Mucosa of descending colon (tissue), 3 donors: Measurements from ENCODE around the gene SLC1A7. TPM values are rescaled to one million over a fixed set of nuclear protein-coding genes. Genes with fewer than 3 reads are reported as not detected.

Source experiments
- ATAC-seq: fragments of 200-7000 bp; cut with Tn5 transposase; one replicate; pipeline ENCODE4 v1.9.1; 2020; ENCODE audit warnings: mild to moderate bottlenecking, moderate library complexity
- DNase-seq, 3 donors: peaks; one replicate each; pipeline ENCODE4 v3.0.0-alpha.2; 2020
- H3K36me3 ChIP-seq: fragments of 200-600 bp; one replicate; pipeline ENCODE4 v1.8.0; 2021; ENCODE audit warnings: low read depth, mild to moderate bottlenecking
- H3K4me1 ChIP-seq: fragments of 200-600 bp; one replicate; pipeline ENCODE4 v1.8.0; 2021; ENCODE audit warnings: low read depth, mild to moderate bottlenecking
- H3K4me3 ChIP-seq: fragments of 200-600 bp; one replicate; pipeline ENCODE4 v1.8.0; 2021; ENCODE audit warnings: mild to moderate bottlenecking
- H3K9me3 ChIP-seq: fragments of 200-600 bp; one replicate; pipeline ENCODE4 v1.8.0; 2021; ENCODE audit warnings: mild to moderate bottlenecking
- intact Hi-C, 2 donors: fragments of 100-400 bp; cut with DNase I in 1 of 2; cut with micrococcal nuclease in 1 of 2; formaldehyde crosslinking; loops; one replicate each; pipeline versions ENCODE4 v1.11.0 to v1.11.1; 2022; cut with DNase I, micrococcal nuclease
- total RNA-seq, 3 donors: library from RNA; stranded (reverse); fragmentation: NEBNext Ultra II Directional in 2 of 3; extraction: Animal tissue kit (Norgen Biotek cat#: 25700) in 2 of 3; gene quantifications; one replicate each; pipeline versions ENCODE4 v1.2.1 to v1.2.4, GENCODE V29; 2021 to 2023
- TF ChIP-seq, protein P1 (sequence below): fragments of 200-600 bp; IDR thresholded peaks from one replicate; pipeline ENCODE4 v1.8.0; 2022; ENCODE audit warnings: antibody characterized with exemption, mild to moderate bottlenecking
- donor health status: DM: no; HTN: no; CAD: no; lungs with moderate emphysema.
- donor health status: DM: no; HTN: no; CAD: no.
- donor health status: DM: no; HTN: yes; CAD: no.

Gene SLC1A7
- total RNA-seq, 3 donors from 2014 or later: 0.72 to 0.98 (median 0.93) TPM

DNA sequence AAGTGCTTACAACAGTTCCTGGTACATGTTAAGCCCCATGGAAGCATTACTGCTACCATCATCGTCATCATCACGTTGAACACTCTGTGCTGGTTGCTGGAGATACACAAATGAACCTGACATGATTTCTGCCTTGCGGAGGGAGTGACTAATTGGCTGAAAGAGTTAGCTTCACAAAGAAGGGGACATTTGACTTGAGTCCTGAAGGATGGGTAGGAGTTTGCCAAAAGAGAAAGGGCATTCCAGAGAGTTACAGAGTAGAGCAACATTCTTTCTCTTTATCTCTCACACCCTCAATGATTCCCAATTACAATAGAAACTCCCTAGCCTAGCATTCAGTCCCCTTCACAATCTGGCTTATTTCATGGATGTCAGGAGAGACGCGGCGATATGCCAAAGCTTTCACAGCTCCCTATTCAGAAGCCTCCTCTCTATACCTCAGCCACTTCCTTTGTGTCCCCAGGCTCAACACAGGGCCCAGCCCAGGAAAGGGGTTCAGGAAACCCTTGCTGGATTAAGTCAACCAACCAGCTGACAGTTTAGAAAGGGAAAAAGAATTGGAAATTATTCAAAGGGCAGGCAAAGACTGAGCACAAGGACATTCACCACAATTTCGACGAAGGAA lies 38.0 kb downstream of the SLC1A7 start:
- Histone ChIP-seq H3K4me1 (no peaks in the 10 kb centered on the region), H3K36me3 (no peaks in the 10 kb centered on the region), H3K4me3 (no peak overlapping the region), H3K9me3 (no peaks in the 10 kb centered on the region)
- TF ChIP-seq, protein P1, sequence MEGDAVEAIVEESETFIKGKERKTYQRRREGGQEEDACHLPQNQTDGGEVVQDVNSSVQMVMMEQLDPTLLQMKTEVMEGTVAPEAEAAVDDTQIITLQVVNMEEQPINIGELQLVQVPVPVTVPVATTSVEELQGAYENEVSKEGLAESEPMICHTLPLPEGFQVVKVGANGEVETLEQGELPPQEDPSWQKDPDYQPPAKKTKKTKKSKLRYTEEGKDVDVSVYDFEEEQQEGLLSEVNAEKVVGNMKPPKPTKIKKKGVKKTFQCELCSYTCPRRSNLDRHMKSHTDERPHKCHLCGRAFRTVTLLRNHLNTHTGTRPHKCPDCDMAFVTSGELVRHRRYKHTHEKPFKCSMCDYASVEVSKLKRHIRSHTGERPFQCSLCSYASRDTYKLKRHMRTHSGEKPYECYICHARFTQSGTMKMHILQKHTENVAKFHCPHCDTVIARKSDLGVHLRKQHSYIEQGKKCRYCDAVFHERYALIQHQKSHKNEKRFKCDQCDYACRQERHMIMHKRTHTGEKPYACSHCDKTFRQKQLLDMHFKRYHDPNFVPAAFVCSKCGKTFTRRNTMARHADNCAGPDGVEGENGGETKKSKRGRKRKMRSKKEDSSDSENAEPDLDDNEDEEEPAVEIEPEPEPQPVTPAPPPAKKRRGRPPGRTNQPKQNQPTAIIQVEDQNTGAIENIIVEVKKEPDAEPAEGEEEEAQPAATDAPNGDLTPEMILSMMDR: no peak
- no peak for DNase-seq
- ATAC-seq: no peak
- intact Hi-C loops: no loop called here

DNA sequence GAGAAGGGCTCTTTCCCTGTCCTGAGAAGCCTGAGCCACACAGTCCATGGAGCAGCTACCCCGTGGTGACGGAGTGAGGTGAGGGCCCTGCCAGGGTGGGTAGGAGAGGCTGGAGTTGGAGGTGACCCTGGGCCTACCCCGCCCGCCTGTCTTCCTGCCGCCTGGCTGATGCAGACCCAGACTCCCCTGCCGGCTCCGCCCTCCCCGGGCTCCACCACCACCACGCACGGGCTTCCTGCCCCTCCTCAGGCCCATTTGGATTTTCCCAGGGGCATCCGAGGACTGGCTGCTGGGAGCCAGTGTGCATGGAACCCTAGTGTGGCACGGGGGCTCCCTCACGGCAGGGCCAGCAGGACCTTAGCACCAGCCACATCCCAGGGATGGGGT lies 47.9 kb downstream of the SLC1A7 start:
- TF ChIP-seq, protein P1: no peak
- ATAC-seq: no peak
- H3K9me3 ChIP-seq: peaks cover 3% of the 10 kb centered on the region
- peaks cover 7% of the 10 kb centered on the region for H3K4me1 ChIP-seq
- no peak overlapping the region for H3K4me3 ChIP-seq
- no peaks in the 10 kb centered on the region for H3K36me3 ChIP-seq
- intact Hi-C loops: no loop called here
- DNase-seq: no peak

DNA sequence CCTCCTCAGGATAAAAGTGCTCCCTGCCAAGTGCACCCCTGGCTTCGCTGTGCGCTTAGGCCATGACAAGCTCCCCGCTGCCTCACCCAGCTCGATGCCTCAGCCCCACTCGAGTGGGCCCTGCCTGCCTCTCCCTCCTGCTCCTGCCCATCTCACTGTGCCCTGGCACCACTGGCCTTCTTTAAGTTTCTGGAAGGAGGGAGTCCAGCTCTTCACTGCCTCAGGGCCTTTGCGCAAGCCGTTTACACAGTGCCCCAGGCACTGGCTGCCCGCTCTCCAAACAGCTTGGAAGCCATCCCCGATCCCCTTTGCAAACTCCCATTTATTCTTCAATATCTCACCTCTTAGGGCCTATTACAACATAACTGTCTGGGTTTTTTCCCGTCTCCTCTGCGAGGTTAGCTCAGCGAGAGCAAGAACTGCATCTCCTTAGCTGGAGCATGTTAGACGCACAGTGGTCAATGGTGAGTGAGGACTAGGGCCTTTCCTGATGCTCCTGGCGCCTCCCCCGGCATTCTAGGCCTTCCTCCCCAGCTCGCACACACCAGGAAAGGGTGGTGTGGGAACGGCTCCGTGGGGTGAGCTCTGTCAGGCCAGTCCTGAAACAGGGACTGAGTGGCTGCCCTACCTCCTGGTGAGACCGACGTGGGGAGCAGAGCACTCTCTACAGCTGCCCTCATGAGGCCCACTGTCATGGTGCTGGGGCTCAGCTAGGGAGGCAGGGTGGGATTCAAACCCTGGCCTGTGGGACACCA lies 48.5 kb downstream of the SLC1A7 start:
- Histone ChIP-seq H3K4me3 (no peak overlapping the region), H3K9me3 (peaks cover 3% of the 10 kb centered on the region), H3K4me1 (peaks cover 11% of the 10 kb centered on the region), H3K36me3 (no peaks in the 10 kb centered on the region)
- no peak for ATAC-seq
- intact Hi-C loops: no loop called here
- TF ChIP-seq, protein P1: no peak
- DNase-seq: no peak

DNA sequence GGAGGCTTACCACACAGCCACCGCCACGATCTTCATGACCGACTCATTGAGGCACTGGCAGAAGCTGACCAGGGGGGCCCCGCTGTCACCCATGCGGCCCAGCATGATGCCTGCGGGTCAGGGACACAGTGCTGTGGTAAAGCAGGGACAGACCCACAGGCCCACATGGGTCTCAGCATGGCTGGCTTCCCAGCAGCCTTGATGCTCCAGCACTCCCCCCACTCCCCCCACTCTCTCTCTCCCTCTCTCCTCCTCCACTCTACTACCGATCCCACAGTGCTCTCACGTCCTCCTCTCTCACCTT lies 49.0 kb downstream of the SLC1A7 start:
- Histone ChIP-seq H3K9me3 (peaks cover 3% of the 10 kb centered on the region), H3K36me3 (no peaks in the 10 kb centered on the region), H3K4me3 (no peak overlapping the region), H3K4me1 (peaks cover 11% of the 10 kb centered on the region)
- TF ChIP-seq, protein P1: no peak
- DNase-seq (no peak), ATAC-seq (no peak)
- intact Hi-C loops: no loop called here

DNA sequence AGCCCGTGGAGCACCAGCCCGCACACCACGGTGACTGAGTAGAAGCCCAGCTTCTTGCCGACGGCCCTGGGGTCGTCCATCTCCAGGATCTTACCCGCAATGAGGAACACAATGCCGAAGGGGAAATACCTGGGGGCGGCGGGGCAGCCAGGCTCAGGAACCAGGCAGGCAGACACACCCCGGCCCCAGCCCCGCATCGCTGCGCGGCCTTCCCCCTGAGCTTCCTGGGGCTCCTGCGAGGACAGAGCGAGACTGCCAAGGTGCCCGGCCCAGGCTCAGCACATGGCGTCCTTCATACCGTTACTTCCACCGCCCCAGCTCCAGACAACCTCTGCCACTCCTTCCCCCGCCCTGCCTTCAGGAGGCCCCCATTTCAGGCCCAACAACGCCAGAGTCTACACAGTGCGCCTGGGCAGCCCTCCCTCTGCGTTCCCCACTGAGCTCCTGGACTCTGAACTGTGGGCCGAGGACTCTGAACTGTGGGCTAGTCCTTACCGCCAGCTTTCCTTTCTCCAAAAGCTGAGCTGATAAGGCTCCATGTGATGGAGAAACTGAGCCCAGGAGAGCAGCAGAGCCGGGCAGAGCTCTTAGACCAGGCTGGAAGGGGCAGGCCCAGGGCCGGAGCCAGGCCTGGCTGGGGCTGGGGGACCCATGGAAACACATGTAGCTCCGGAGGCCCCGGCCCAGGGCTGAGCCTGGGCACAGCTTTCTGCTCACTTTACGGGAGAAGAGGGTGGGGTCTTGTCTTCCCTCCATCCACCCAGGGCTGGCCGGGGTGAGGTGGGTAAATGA lies 49.6 kb downstream of the SLC1A7 start:
- H3K36me3 ChIP-seq: no peaks in the 10 kb centered on the region
- intact Hi-C loops: no loop called here

More for the DNA sequence above, 49.6 kb downstream of the SLC1A7 start:
- DNase-seq (no peak), ATAC-seq (no peak)
- peaks cover 3% of the 10 kb centered on the region for H3K9me3 ChIP-seq
- TF ChIP-seq, protein P1: no peak
- H3K4me3 ChIP-seq: no peak overlapping the region
- H3K4me1 ChIP-seq: peaks cover 11% of the 10 kb centered on the region
